Measurements from ENCODE around the gene AKAP6.

GRCh38 chr14:32785585-32785984 is 456.5 kb downstream of the AKAP6 start:
- TF ChIP-seq POLR2AphosphoS5 (IDR thresholded peaks at IDR 0.05; ENCODE audit: low read depth, low read length): no peak
- no peak for TF ChIP-seq SRF (IDR thresholded peaks at IDR 0.05; ENCODE audit: low read depth)
- TF ChIP-seq MAX (IDR thresholded peaks at IDR 0.05): no peak
- no peak for TF ChIP-seq POLR2A (IDR thresholded peaks at IDR 0.05; ENCODE audit: borderline replicate concordance, extremely low read depth, insufficient read depth, insufficient read length)
